PFSK-1 (cell line): ENCODE results near the gene CYP2A7.

Experiments
- POLR2AphosphoS5 ChIP-seq: IDR thresholded peaks from 2 replicates; pipeline ENCODE4 v1.6.1; 2012; ENCODE audit warnings: low read depth, mild to moderate bottlenecking, control low read depth, low read length, moderate library complexity
- SIN3A ChIP-seq: IDR thresholded peaks from 2 replicates; pipeline ENCODE4 v1.6.1; 2012; ENCODE audit warnings: mild to moderate bottlenecking, low read length, moderate library complexity, borderline replicate concordance; ENCODE audit not compliant: insufficient read depth
- TAF1 ChIP-seq: IDR thresholded peaks from 2 replicates; pipeline ENCODE4 v1.6.1; 2012; ENCODE audit warnings: low read length, control low read depth, borderline replicate concordance; ENCODE audit not compliant: insufficient read depth

GRCh38 chr19:40862785-40863184 is 19.2 kb downstream of the CYP2A7 start:
- no peak for TF ChIP-seq POLR2AphosphoS5
- no peak for TF ChIP-seq TAF1
- no peak for TF ChIP-seq SIN3A
